ENCODE measurements around the gene HOXD3. TPM values are rescaled to one million over a fixed set of nuclear protein-coding genes. Genes with fewer than 3 reads are reported as not detected.

Gene HOXD3
- total RNA-seq, 2 experiments from 2014 or later: not detected

DNA sequence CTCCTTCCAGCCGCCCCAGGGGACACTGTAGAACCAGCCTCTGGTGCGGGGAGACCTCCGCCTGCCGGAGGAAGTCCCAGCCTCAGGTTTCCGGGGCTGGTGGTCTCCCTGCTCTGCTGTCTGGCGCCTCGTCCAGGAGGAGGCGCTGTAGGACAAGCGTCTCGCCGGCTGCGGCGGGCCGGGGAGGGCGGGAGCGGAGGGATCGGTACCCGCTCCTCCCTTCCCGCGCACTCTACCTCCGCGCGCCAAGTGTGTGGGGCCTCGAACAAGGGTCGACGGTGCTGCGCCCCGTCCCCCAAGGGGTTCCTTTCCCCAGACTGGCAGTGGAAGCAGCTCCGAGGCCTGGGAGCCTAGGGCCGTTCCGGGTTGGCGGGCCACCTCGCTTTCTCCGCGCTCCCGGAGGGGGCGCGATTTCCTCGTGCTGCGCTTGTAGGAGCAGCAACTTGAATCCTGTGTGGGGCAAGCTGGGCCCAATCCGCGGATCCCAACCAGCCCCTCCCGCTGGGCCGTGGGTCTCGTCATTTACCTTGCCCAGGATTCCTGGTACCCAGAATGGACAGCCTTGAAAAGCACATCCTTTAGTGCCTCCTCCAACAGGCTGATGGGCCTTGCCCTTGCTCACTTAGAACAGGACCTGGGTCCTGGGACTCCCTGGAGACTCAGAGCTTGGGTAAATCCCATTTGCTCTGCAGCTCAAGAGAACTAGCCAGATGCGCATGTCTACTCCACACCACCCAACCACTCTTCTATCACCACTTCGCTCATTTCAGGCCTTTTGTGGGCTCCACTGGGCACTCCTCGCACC, 16.4 kb upstream of the HOXD3 start:
- peaks cover 80% of the 10 kb centered on the region for H3K27me3 Mint-ChIP-seq
- peaks cover 26% of the 10 kb centered on the region for H3K4me1 Mint-ChIP-seq
- H3K4me3 Mint-ChIP-seq: peak overlapping the region; percentile 45
- no peaks in the 10 kb centered on the region for H3K9me3 Mint-ChIP-seq
- H3K36me3 Mint-ChIP-seq (ENCODE audit: low read depth): peaks cover 4% of the 10 kb centered on the region
- ChIA-PET CTCF (interaction anchor here (0.6 to 3.6 kb wide), 29 partner anchors 9 to 1245 kb away, joined by 3 to 22 read pairs (median 4); partner anchors contain the start of gene HOXD4), POLR2A (no interaction called here)
- H3K27ac Mint-ChIP-seq: no peak overlapping the region
- peak; percentile 72 for DNase-seq

DNA sequence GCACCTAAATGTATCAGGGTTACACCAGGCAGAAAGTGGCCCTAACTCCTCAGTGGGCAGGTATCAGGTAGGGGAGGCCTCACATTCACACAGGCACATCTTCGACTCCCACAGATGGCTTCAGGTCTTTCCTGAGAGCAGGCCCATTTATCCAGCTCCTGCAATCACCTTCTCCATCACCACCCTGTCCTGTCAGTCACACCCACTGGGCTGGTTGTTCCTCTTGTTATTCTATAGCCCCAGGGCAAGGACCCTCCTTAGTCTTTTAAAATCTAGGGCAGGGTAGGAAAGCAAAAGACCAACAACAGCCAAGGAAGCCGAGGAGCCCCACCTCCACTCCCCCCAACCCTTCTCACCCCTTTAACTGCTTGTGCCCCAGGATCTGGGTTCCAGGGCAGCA, 14.8 kb upstream of the HOXD3 start:
- CTCF ChIA-PET: no interaction called here
- H3K4me3 Mint-ChIP-seq: no peak overlapping the region
- no peak overlapping the region for H3K27ac Mint-ChIP-seq
- DNase-seq: no peak
- POLR2A ChIA-PET: no interaction called here
- H3K4me1 Mint-ChIP-seq: peaks cover 21% of the 10 kb centered on the region
- peaks cover 81% of the 10 kb centered on the region for H3K27me3 Mint-ChIP-seq
- H3K36me3 Mint-ChIP-seq (ENCODE audit: low read depth): peaks cover 4% of the 10 kb centered on the region
- H3K9me3 Mint-ChIP-seq: no peaks in the 10 kb centered on the region

DNA sequence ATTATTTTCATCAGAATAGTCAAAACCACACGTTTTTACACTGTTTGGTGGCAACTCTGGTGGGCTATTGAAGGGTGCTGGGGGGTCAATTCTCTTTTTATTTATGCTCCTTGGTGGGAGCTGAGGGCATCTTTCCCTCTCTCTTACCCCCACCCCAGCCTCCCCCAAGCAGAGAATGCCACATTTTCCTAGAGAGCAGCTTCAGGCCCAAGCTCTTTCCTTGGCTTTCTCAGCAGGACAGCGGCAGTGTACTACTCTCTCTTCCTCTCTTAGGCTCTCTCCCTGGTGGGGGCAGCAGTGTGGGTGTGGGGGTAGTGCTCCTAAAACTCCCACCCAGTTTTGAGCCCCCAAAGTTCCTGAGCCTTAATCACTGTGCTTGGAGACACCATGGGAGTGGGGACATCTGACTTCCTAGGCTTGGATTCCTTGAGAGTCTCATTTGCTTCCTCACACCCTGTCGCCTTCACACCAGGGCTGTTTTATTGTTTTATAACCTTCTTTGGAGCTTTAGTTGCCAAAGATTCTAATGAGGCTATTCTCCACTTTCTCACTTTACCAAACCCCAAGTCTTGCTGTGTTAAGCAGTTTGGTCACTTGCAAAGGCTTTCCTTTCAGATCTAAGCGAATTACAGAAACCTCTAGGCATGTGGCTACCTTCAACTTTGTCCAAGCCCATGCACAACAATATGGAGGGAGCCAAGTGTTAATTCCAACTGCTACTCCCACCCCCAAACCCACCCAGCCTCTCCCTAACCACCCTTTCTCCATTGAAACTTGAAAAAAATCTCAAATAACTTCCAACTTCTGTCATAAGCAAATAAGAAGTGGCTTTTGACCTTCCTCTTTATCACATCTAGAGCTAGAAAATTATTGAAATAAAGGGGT, 11.8 kb upstream of the HOXD3 start:
- no peak overlapping the region for H3K27ac Mint-ChIP-seq
- H3K27me3 Mint-ChIP-seq: peaks cover 83% of the 10 kb centered on the region
- CTCF ChIA-PET: interaction anchor here (1.2 kb wide), 2 partner anchors 12 to 70 kb away, joined by 3 to 4 read pairs; no protein-coding TSS in a partner anchor
- peaks cover under 1% of the 10 kb centered on the region for H3K9me3 Mint-ChIP-seq
- H3K36me3 Mint-ChIP-seq (ENCODE audit: low read depth): no peaks in the 10 kb centered on the region
- H3K4me1 Mint-ChIP-seq: peaks cover 8% of the 10 kb centered on the region
- POLR2A ChIA-PET: no interaction called here
- H3K4me3 Mint-ChIP-seq: no peak overlapping the region
- DNase-seq: no peak

DNA sequence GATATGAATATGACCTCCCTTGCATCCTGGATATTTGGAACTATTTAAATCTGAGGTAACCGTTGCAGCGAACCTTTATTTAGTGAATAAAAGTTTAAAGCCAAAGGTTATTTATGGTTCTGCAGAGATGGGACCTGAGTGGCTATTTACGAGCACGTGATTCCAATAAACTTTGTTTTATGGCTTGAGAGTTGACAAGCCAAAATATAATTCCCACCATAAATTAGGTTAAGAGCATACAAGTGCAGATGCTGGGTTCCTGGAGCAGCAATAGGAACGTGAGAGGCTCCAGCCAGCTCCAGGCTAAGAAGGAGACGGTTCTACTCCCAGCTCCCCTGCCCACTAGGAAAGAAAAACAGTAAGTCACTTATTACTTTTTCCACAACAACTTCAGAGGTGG, 11.0 kb upstream of the HOXD3 start:
- H3K9me3 Mint-ChIP-seq: peaks cover 3% of the 10 kb centered on the region
- H3K4me3 Mint-ChIP-seq: no peak overlapping the region
- no peak overlapping the region for H3K27ac Mint-ChIP-seq
- H3K27me3 Mint-ChIP-seq: peaks cover 89% of the 10 kb centered on the region
- H3K36me3 Mint-ChIP-seq (ENCODE audit: low read depth): no peaks in the 10 kb centered on the region
- peaks cover 4% of the 10 kb centered on the region for H3K4me1 Mint-ChIP-seq
- ChIA-PET CTCF (interaction anchor here (1.2 kb wide), 1 partner anchor 71 kb away, joined by 4 read pairs; no protein-coding TSS in a partner anchor), POLR2A (no interaction called here)
- DNase-seq: no peak

DNA sequence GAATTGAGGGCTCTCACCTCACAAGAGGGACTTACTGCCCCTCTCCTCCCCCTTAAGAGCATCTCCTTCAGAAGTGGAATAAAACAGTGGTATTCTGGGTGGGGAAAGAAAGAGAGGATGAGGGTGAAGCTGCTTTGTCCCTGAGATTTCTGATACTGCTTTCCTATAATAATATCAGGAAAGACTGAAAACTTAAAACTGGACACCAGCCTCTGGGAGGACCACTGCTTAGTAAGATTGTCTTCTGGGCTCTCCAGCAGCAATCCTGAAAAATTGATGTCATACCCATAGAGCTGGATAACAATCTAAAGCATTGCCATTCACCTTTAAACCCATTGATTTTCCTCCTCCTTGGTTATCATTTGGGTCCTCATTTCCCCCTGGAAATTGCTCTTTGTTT, 10.5 kb upstream of the HOXD3 start:
- Mint-ChIP-seq H3K9me3 (peaks cover 3% of the 10 kb centered on the region), H3K4me1 (no peaks in the 10 kb centered on the region), H3K27ac (no peak overlapping the region), H3K36me3 (ENCODE audit: low read depth) (no peaks in the 10 kb centered on the region), H3K4me3 (no peak overlapping the region), H3K27me3 (peaks cover 88% of the 10 kb centered on the region)
- POLR2A ChIA-PET: no interaction called here
- CTCF ChIA-PET: no interaction called here
- no peak for DNase-seq

DNA sequence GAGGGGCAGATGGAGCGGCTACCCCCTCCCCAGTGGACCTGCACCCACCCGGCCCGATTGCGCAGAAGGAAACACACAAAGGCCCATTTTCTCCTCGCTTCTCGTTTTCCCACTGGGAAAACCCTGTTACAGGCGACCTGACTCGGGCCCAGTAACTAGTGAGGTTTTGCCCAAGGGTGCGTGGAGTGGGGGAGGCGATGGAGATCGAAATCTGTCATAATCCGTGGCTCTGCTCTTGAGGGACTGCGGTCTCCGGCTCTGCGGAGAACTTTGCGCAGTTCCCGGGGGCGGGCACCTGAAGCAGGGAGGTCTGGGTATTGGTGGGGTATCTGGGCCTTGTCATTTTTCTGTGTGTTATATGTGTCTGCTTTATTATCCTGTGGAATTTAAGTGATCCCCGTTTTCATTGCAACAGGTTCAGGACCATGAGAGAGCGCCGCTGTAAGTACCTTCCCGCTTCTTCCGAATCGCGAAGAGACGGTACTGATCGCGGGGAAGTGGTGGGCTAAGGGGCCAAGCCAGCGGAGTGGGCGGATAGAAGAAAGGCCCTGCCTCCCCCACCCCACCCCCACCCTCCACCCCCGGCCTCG, 9.8 kb upstream of the HOXD3 start:
- POLR2A ChIA-PET: no interaction called here
- H3K4me3 Mint-ChIP-seq: no peak overlapping the region
- no peak overlapping the region for H3K27ac Mint-ChIP-seq
- CTCF ChIA-PET: no interaction called here
- H3K4me1 Mint-ChIP-seq: no peaks in the 10 kb centered on the region
- peaks cover 3% of the 10 kb centered on the region for H3K9me3 Mint-ChIP-seq
- H3K36me3 Mint-ChIP-seq (ENCODE audit: low read depth): no peaks in the 10 kb centered on the region
- H3K27me3 Mint-ChIP-seq: peaks cover 87% of the 10 kb centered on the region
- DNase-seq: no peak

DNA sequence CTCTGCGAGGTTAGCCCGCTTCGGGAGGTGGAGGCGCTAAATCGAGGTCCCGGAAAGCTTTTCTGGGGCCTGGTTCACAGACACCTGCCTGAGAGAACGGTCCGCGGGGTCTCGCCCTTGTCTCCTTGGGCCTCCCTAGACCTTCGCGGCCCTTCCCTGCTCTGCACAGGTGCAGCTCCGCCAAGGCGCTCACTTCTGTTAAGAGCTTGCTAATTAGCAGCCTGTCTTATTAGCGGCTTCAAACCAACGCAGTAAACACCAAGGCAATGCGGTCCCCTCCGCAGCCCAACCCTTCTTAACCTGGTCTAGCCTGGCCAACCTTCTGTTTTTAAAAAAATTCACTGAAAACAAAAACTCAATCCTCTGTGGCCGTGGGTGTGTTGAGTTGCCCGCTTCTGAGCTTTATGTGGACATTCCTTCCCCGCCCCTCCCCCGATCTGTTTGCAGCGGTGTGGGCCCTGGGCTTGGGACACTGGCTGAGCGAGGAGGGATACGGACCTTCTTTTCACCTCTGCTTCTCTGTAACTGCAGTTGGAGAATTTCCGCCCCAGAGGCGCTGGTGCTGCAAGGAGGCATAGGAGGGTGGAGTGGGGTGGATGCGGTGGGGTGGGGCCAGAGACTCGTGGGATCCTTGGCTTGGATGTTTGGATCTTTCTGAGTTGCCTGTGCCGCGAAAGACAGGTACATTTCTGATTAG, 9.2 kb upstream of the HOXD3 start:
- DNase-seq: no peak
- CTCF ChIA-PET: interaction anchor here (0.5 to 0.7 kb wide), 2 partner anchors 9 to 29 kb away, joined by 3 read pairs; no protein-coding TSS in a partner anchor
- Mint-ChIP-seq H3K9me3 (peaks cover 3% of the 10 kb centered on the region), H3K27me3 (peaks cover 90% of the 10 kb centered on the region), H3K36me3 (ENCODE audit: low read depth) (no peaks in the 10 kb centered on the region), H3K4me1 (no peaks in the 10 kb centered on the region), H3K4me3 (no peak overlapping the region), H3K27ac (no peak overlapping the region)
- POLR2A ChIA-PET: no interaction called here

DNA sequence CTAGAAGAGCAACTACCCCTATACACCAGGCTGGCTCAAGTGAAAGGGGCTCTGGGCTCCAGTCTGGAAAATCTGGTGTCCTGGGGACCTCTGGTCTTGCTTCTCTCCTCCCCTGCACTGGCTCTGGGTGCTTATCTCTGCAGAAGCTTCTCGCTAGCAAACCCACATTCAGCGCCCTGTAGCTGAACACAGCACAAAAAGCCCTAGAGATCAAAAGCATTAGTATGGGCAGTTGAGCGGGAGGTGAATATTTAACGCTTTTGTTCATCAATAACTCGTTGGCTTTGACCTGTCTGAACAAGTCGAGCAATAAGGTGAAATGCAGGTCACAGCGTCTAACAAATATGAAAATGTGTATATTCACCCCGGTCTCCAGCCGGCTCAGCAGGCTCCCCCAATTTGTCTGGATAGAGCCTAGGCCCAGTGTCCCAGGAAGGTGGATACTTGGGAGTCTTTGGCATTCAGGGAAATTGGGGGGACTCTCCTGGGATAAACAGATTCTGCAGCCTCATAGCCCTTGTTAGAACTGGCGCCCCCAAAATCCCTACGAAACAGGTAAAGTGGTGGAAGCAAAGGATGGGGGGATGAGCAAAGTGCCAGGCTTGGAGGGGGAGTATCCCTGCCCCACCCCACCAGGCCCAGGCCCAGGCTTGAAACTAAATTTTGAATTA, 8.2 kb upstream of the HOXD3 start:
- no peak for DNase-seq
- no peak overlapping the region for H3K27ac Mint-ChIP-seq
- CTCF ChIA-PET: interaction anchor here (0.7 kb wide), 1 partner anchor 10 kb away, joined by 3 read pairs; no protein-coding TSS in a partner anchor
- POLR2A ChIA-PET: no interaction called here
- H3K36me3 Mint-ChIP-seq (ENCODE audit: low read depth): no peaks in the 10 kb centered on the region
- no peaks in the 10 kb centered on the region for H3K4me1 Mint-ChIP-seq
- no peak overlapping the region for H3K4me3 Mint-ChIP-seq
- peaks cover 3% of the 10 kb centered on the region for H3K9me3 Mint-ChIP-seq
- H3K27me3 Mint-ChIP-seq: peaks cover 92% of the 10 kb centered on the region

DNA sequence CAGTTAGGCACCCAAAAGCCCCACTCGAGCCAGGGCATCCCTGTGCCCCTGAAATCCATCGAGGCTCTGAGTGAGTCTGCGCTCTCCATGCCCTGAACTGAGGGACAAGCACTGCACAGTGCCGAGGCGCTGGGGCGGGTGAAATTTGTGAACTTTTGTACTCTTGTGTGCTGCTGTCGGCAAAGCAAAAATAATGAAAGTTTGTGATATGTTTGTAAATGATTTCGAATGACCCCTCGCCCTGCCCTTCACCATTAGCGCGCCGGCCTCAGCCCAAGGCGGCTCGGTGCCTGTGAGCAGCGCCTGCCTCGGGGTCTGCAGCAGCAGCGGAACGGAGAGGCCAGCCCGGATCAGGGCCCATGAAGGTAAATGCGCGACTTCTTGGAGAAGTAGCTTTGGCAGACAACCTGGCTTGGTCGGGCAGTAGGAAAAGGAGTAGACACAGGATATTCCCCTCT, 7.6 kb upstream of the HOXD3 start:
- Mint-ChIP-seq H3K9me3 (peaks cover 3% of the 10 kb centered on the region), H3K27ac (no peak overlapping the region), H3K4me1 (no peaks in the 10 kb centered on the region), H3K27me3 (peaks cover 93% of the 10 kb centered on the region), H3K4me3 (no peak overlapping the region), H3K36me3 (ENCODE audit: low read depth) (no peaks in the 10 kb centered on the region)
- CTCF ChIA-PET: no interaction called here
- POLR2A ChIA-PET: no interaction called here
- no peak for DNase-seq

DNA sequence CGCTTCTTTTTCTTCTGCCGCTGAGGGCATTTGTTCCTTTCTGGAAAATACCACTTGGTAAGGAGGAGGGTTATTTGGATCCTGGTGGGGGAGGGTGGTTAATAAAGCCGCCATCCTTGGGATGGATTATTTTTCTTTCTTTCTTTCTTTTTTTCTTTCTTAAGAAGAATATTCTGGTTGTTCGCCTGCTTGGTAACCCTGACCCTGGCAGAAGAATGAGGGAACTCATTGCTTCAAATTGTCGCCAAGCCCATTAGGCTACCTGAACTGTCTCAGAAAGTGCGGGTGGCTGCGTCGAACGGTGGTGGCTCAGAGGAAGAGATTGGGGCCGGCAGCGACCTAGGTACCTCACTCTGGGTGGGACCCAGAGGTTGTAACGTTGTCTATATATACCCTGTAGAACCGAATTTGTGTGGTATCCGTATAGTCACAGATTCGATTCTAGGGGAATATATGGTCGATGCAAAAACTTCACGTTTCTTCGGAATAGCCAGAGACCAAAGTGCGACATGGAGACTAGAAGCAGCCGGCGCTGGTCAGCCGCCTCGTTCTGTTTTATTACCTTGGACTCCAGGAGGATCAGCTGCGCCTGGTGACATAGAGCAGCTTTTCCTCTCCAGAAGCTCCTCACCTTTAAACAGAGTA, 7.0 kb upstream of the HOXD3 start:
- no peak for DNase-seq
- H3K9me3 Mint-ChIP-seq: peaks cover 3% of the 10 kb centered on the region
- H3K4me1 Mint-ChIP-seq: no peaks in the 10 kb centered on the region
- no peaks in the 10 kb centered on the region for H3K36me3 Mint-ChIP-seq (ENCODE audit: low read depth)
- no peak overlapping the region for H3K27ac Mint-ChIP-seq
- CTCF ChIA-PET: interaction anchor here (0.7 to 1.4 kb wide), 6 partner anchors 9 to 1266 kb away, joined by 3 to 8 read pairs (median 4); no protein-coding TSS in a partner anchor
- POLR2A ChIA-PET: no interaction called here
- no peak overlapping the region for H3K4me3 Mint-ChIP-seq
- H3K27me3 Mint-ChIP-seq: peaks cover 93% of the 10 kb centered on the region

DNA sequence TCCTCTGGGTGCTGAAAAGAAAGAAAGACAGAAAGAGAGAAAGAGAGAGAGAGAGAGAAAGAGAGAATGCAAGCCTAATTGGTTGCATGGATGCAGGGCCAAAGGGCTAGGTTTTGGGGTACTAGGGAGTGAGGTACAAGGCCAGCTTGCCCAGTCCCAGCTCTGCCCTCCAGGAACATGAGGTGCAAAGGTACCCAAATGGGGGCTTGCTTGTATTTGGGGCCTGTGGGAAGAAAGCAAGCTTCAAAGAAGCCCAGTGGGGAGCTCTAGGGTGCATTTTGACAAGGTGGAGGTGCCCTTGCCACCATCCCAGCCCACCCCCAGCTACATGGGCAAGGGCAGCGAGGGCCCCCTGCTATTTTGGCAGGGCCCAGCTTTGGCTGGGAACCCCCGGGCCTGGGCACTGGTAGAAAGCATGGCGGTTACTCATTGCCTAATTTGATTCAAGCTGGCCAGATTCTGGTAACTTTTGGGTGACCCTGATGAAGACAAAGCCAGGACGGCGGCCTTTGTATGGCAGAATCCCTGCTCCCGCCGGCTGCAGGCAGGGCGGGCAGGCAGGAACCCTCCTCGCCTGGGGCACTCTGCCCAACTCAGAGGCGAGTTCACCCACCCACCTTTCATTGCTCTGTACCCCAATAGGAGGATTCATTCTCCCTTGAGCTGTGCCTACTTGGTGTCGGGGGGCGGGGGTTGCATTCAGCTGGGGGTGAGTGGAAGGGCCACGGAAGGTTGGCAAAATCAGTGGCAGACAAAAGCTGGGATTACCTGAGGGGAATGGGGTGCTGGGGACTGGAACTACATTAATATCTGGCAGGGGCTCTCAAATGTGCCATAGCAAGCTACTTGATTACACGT, 6.3 kb upstream of the HOXD3 start:
- H3K4me3 Mint-ChIP-seq: no peak overlapping the region
- peaks cover 3% of the 10 kb centered on the region for H3K9me3 Mint-ChIP-seq
- no peaks in the 10 kb centered on the region for H3K4me1 Mint-ChIP-seq
- ChIA-PET CTCF (interaction anchor here (0.7 to 1.4 kb wide), 6 partner anchors 8 to 1266 kb away, joined by 3 to 8 read pairs (median 4); no protein-coding TSS in a partner anchor), POLR2A (no interaction called here)
- DNase-seq: no peak
- no peak overlapping the region for H3K27ac Mint-ChIP-seq
- no peaks in the 10 kb centered on the region for H3K36me3 Mint-ChIP-seq (ENCODE audit: low read depth)
- peaks cover 93% of the 10 kb centered on the region for H3K27me3 Mint-ChIP-seq

Measured in activated CD4-positive, alpha-beta T cell treated with anti-CD3 and anti-CD28 coated beads, Interleukin-2, amount 10 ng/mL, durations not matched to agents 7 days and 5 days (primary cell).